HG03439 (cell line): ENCODE results near the gene NGLY1.

Experiments
- ATAC-seq: cut with Tn5 transposase; IDR thresholded peaks from one replicate; pipeline ENCODE4 v1.9.1; 2021; ENCODE audit warnings: mild to moderate bottlenecking, moderate library complexity; ENCODE audit not compliant: unreplicated experiment

Gene NGLY1

GRCh38 chr3:25782938-25783660, at the start of gene NGLY1:
TSS of gene NGLY1 (minus strand) at chr3:25783443. CDS start at chr3:25783390, 53 bp downstream.
- peak; percentile 78 for ATAC-seq

GRCh38 chr3:25831578-25831977, 48.3 kb upstream of the NGLY1 start:
- no peak for ATAC-seq

- ATAC-seq, result no peak
Observed at GRCh38 chr3:25830373-25831280, 47.4 kb upstream of the NGLY1 start.

- ATAC-seq, result no peak
Observed at GRCh38 chr3:25826510-25826909, 43.3 kb upstream of the NGLY1 start.

GRCh38 chr3:25823314-25823713, 40.1 kb upstream of the NGLY1 start:
- ATAC-seq, result no peak

- ATAC-seq, result no peak
Observed at GRCh38 chr3:25821746-25822573, 38.7 kb upstream of the NGLY1 start.

GRCh38 chr3:25820816-25821486, 37.7 kb upstream of the NGLY1 start:
- ATAC-seq, result no peak

- no peak for ATAC-seq
Observed at GRCh38 chr3:25820366-25820765, 37.1 kb upstream of the NGLY1 start.

- no peak for ATAC-seq
Observed at GRCh38 chr3:25818335-25818734, 35.1 kb upstream of the NGLY1 start.

GRCh38 chr3:25817638-25818037, 34.4 kb upstream of the NGLY1 start:
- no peak for ATAC-seq

GRCh38 chr3:25817107-25817506, 33.9 kb upstream of the NGLY1 start:
- peak; percentile 67 for ATAC-seq

GRCh38 chr3:25812644-25813043, 29.4 kb upstream of the NGLY1 start:
- ATAC-seq, result no peak

GRCh38 chr3:25804676-25805075, 21.4 kb upstream of the NGLY1 start:
- no peak for ATAC-seq

- no peak for ATAC-seq
Observed at GRCh38 chr3:25803833-25804232, 20.6 kb upstream of the NGLY1 start.

- ATAC-seq, result no peak
Observed at GRCh38 chr3:25801786-25802185, 18.5 kb upstream of the NGLY1 start.

- ATAC-seq, result peak; percentile 96
Observed at GRCh38 chr3:25789596-25790556, 6.6 kb upstream of the NGLY1 start, which contains the start of gene OXSM. TSS of gene OXSM (plus strand) at chr3:25790090. CDS start at chr3:25791021, 931 bp downstream.

GRCh38 chr3:25789209-25789595, 6.0 kb upstream of the NGLY1 start:
- no peak for ATAC-seq

- ATAC-seq, result no peak
Observed at GRCh38 chr3:25787689-25788088, 4.4 kb upstream of the NGLY1 start.

- ATAC-seq, result no peak
Observed at GRCh38 chr3:25785826-25786225, 2.6 kb upstream of the NGLY1 start.
